Dedifferentiated amniotic fluid mesenchymal stem cell (primary cell): ENCODE results near the gene SOX21.

ENCODE experiments used
- DNase-seq: peaks from one replicate; pipeline ENCODE4 v3.0.0-alpha.2; 2016; ENCODE audit errors: extremely low spot score

Gene SOX21

DNA sequence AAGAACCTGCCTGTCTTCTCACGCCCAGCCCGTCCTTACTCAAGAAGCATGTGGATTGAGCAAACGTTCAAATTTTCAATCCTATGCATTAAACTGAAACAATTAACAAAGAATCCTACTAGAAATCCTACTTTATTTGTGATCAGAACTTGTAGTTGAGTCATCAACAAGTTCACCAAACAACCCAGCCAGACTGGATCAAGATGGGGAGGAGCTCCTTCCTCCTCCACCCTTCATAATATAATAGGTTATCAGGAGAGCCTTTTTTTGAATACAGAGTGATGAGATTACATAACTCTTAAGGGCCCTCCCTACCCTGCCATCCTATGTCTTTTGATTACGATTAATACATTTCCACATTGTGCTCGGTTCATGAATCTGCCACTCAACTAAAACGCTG is 32.7 kb downstream of the SOX21 start:
- DNase-seq: no peak

DNA sequence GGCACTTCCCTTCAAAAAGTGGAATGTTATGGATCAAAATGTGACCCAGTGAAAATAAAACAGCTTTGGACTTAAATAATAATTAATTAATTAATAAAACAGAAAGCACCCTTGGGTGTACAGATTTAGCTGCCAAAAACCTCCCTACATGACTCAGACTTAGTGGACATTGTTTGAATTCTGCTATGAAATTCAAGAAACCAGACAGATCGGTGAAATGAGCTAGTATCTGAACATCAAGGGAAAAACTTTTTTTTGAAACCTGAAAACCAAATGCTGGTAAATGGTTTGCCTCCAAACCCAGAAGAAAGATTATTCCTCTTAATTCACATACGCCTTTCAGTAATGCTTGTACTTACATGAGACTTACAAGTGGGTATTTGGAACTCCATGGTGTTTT is 33.5 kb downstream of the SOX21 start:
- no peak for DNase-seq

DNA sequence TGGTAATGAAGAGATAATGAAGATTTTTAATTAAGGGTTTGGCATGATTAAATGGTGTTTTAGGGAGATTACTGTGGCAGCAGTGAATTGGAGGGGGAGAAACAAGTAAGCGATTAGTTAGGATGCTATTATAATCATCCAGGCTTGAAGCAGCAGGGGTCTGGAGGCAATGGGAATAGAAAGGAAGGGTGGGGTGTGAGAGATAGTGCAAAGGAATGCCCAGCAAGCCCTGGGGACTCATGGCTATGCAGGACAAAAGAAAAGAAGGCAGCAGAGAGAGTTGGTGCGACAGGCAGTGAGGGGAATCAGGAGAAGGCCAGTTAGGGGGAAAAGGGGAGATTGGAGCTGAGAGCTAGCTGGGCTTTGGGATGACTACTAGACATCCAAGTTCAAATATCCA is 34.5 kb downstream of the SOX21 start:
- DNase-seq: no peak

DNA sequence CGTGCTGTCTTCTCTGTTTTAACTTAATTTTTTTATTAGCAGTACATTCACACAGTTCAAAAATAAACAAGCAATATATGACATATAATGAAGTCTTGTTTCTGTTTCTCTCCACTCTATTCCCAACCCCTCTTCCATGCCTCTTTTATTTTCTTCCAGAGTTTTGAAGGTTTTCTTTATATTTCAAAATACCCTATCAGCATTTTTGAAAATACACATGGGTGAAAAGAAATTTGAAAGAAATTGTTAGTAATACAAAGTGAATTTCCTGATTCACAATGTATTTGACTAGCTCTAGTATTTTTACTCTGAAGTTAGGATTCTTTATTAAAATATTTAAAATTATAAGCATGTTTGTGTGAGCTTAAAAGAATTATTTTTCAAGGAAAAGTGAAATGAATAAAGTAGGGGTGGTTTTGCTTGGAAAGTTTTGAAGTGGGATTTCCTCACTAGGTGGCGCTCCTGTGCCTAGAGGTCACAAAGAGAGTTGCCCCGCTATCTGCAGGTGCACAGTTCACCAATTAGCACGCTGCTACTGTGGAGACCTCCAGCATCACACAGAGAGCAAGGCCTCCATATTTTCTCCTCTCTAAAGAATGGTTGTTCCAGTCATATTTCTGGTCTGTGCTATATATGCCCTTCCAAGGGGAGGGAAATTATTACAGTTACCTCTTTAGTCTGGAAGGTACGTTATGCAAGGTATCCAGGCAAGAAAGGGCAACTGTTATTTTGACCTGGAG is 37.6 kb downstream of the SOX21 start:
- DNase-seq: no peak

DNA sequence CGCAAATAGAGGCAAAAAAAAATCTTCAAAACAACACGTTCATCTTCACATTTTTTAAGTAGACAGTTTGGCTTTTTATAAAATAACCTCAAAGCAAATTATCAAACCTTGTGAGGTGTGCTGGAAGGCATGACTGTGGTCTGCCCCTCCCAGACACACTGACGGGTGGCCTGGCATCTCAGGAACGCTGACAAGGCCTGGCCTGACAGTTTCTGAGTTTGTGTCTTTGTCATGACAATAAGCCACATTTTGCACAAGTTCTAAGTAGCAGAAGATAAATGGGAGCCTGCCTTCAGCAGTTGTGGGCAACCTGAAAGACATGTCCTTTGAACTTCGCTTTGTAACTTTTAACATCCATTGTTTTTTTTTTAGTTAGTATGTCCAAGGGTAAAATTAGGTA is 38.5 kb downstream of the SOX21 start:
- no peak for DNase-seq

DNA sequence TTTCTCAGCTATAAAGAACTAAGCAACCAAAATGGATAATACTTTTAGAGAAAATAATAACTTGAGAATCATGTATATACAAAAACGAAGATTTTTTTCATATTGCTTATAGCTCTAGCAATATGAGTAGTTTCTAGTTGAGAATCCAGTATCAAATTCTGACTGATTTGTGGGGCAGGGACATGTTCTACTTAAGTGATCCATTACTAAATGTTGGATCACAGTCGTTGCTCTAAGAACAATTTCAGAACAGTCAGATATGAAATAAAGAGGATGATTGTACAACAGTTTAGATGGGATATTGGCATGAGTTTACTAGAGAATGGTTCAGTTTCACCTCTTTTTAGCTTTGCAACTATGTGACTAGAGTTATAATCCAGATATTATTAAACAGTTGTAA is 39.9 kb downstream of the SOX21 start:
- no peak for DNase-seq

DNA sequence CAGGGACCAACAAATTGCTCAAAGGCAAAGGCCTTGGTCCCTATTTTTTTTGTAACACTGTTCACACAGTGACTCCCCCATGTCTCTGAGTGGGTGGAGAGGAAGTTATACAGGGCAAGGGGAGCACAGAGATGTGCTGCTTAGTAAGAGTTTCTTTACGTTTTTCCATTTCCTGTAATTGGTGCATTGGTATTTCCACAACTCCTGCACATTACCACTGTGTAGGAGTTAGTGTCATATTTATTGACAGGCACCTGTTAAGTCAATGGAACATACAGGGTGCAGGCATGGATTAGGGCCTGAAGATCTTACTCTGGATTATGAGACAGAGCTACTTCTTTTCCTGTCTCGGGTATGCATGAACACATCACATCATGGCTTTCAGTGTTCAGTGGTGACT is 45.2 kb downstream of the SOX21 start:
- DNase-seq: no peak

DNA sequence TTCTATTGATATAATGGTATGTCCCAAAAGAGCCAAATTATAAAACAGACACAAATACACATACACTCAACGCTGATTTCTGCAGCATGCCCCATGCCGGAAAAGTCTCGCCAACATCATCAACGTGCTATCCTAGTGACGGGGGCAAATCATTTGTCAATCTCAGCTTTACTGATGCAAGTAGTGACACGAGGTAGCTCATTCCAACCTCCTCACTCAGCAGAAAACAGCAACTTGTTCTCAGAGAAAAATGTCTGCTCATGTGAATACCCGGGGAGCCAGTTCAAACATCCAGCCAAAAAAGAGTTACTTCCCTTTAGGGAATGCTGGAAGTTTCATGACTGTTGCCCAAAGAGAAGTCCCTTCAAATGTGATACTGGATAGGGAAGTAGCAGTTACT is 46.3 kb downstream of the SOX21 start:
- DNase-seq: no peak

DNA sequence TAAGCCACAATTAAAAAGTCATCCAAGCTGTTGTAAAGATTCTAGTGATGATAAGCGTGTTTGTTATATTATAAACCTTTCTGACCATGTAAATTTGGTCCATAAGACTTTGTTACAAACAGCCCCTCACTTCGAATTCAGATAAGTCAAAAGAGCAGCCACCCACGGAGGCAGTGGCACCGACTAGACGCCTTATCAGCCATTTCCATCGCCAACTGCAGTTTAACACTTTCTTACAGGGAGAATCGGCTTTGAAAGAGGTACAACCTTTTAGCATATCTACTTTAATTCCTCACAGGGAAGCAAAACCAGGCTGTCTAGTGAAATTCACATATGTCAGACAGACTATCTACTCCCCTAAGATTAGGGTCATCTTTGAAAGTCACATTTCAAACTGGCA is 47.5 kb downstream of the SOX21 start:
- DNase-seq: no peak

DNA sequence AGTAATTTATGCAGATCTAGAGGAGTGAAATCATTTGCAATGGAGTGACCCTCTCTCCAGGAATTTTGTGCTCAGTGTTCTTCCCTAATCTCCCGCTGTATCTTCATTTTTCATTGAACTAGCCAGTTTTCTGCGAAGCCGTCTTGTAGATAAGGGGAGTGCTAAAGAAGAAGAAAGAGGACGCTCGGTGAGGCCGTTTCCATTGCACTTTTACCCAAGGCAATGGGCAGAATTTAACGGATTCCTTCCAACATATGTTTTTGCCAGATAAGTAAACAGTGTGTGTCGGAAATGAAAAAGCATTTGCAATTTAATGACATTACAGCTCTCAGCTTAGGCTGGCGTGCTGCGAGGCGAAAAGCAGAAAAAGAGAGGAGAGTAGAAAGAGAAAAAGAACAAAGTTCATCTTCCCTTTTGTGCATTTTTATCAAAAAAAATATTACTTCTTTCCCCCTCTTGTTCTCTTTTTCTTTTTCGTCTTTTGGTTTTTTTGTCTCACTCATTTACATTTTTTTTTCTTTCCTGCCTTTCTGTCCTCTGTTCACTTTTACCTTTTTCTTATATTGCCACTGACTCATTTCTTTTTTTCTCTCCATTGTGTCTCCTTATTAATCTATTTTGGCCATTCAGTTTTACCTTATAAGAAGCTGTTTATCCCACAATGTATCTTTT is 49.9 kb downstream of the SOX21 start:
- DNase-seq: no peak

DNA sequence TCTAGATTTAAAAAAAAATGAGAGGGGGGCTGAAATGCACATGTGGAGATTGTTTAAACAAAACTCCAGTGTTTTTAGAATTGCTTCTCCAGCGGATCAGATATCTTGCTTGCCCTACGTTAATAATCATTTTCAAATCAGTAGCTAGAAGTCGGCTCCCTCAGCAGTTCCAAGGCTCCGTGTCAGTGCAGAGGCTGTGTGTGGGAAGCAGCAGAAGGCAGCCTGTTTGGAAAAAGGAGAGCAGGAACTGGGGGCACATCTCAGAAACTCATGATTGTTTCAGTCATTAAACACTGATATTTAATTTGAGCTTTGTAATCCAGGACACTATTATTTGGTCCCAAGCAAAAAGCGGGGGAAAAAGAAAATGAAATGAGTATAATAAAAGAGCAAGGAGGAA is 50.9 kb downstream of the SOX21 start:
- DNase-seq: no peak

DNA sequence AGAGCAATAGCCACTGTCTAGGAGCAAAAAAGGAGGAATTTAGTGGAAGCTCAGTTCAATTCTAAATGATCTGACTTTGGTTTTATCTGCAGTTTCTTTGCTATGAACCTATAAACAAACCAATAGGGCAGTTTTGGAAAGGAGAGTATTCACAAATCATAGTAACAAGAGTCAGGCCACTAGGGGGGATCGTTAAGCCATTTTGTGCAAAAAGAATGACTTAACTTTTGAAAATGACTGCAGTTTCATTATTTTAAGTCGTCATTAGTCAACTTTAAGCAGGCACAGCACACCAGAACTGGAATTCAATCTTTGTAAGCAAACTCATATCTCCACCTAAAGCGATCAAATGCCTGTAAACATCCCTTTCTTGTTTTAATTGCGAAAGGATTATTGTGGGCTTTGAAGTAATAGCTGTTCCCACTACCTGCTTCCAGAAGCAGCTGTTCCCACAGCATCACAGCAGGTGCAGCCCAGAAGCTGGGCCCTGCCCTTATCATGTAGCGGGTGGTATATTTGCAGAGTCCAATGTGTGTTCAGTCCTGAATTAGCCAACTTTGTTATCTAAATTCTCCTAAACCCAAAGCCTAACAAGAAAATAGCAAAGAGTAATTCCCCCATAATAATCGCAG is 51.5 kb downstream of the SOX21 start:
- DNase-seq: no peak
